CD4-positive, alpha-beta T cell (primary cell): ENCODE measurements around the gene GLRX. TPM values are rescaled to one million over a fixed set of nuclear protein-coding genes. Genes with fewer than 3 reads are reported as not detected.

Experiments
- ATAC-seq: fragments of 200-7000 bp; cut with Tn5 transposase; one replicate; pipeline ENCODE4 v1.10.0; 2022; ENCODE audit warnings: mild to moderate bottlenecking; ENCODE audit not compliant: poor library complexity
- CTCF ChIA-PET: fragments of 350-600 bp; sonication (Branson Sonifier 250); formaldehyde crosslinking; loops from one replicate; lab custom pipeline; 2021; ENCODE audit warnings: antibody characterized with exemption, inconsistent platforms; lab: Charles Lee
- POLR2A ChIA-PET: fragments of 350-600 bp; sonication (Branson Sonifier 250); formaldehyde crosslinking; loops from one replicate; lab custom pipeline; 2021; ENCODE audit warnings: antibody characterized with exemption, inconsistent platforms; lab: Charles Lee
- DNase-seq, 14 experiments: peaks; one replicate each; pipeline ENCODE4 v3.0.0-alpha.2; 2013 to 2020; ENCODE audit warnings: mixed read lengths in 2 of 14
- H3K27ac ChIP-seq, 2 donors: one replicate each; pipeline versions ENCODE4 v1.5.1 to v1.7.0; 2013; ENCODE audit warnings: low read length in 2 of 2, low read depth in 1 of 2, mild to moderate bottlenecking in 1 of 2
- H3K27me3 ChIP-seq, 2 experiments: 1 replicate in 1 of 2; 2 replicates in 1 of 2; pipeline versions ENCODE4 v1.6.1 to v1.7.0; 2013; ENCODE audit warnings: low read length in 2 of 2, control low read depth in 1 of 2, mild to moderate bottlenecking in 1 of 2, moderate library complexity in 1 of 2; ENCODE audit not compliant: insufficient read depth in 2 of 2, control insufficient read depth in 1 of 2
- H3K36me3 ChIP-seq: one replicate; pipeline ENCODE4 v1.6.1; 2013; ENCODE audit warnings: low read length, control low read depth; ENCODE audit not compliant: insufficient read depth
- H3K4me1 ChIP-seq: one replicate; pipeline ENCODE4 v1.6.1; 2013; ENCODE audit warnings: low read length, control low read depth; ENCODE audit not compliant: insufficient read depth
- H3K4me3 ChIP-seq: one replicate; pipeline ENCODE4 v1.5.1; 2013; ENCODE audit warnings: mild to moderate bottlenecking, low read length, moderate library complexity
- H3K9me3 ChIP-seq, 2 experiments: 1 replicate in 1 of 2; 2 replicates in 1 of 2; pipeline versions ENCODE4 v1.6.1 to v1.7.0; 2013; ENCODE audit warnings: low read length in 2 of 2, mild to moderate bottlenecking in 2 of 2, control low read depth in 1 of 2, moderate library complexity in 1 of 2; ENCODE audit not compliant: control insufficient read depth in 1 of 2, insufficient read depth in 1 of 2
- H3K27ac Mint-ChIP-seq: one replicate; pipeline ENCODE4 v1.8.0; 2020; ENCODE audit warnings: mixed read lengths
- H3K27me3 Mint-ChIP-seq: one replicate; pipeline ENCODE4 v1.8.0; 2021; ENCODE audit warnings: mixed read lengths
- H3K36me3 Mint-ChIP-seq: one replicate; pipeline ENCODE4 v1.8.0; 2021; ENCODE audit warnings: low read depth, mixed read lengths
- H3K4me1 Mint-ChIP-seq: one replicate; pipeline ENCODE4 v1.8.0; 2021; ENCODE audit warnings: low read depth, mixed read lengths
- H3K4me3 Mint-ChIP-seq: one replicate; pipeline ENCODE4 v1.8.0; 2020; ENCODE audit warnings: mild to moderate bottlenecking, mixed read lengths
- H3K9me3 Mint-ChIP-seq: one replicate; pipeline ENCODE4 v1.8.0; 2020; ENCODE audit warnings: mixed read lengths
- intact Hi-C, 2 experiments: fragments of 100-400 bp; cut with DNase I in 1 of 2; cut with micrococcal nuclease in 1 of 2; formaldehyde crosslinking; loops; one replicate each; pipeline versions ENCODE4 v1.15.1 to v1.9.0; 2023 to 2025; cut with DNase I, micrococcal nuclease
- total RNA-seq, 174 experiments: library from RNA in 2 of 174; stranded (reverse) in 2 of 174; gene quantifications; one replicate each; pipeline ENCODE4 v1.2.3 and lab custom pipeline; 2021 to 2026
- TF ChIP-seq, protein P1 (sequence below): fragments of 200-600 bp; IDR thresholded peaks from one replicate; pipeline ENCODE4 v1.8.0; 2022; ENCODE audit warnings: antibody characterized with exemption, mild to moderate bottlenecking

Gene GLRX
- total RNA-seq, 2 experiments from 2014 or later, result 16.9 to 18.7 TPM

DNA sequence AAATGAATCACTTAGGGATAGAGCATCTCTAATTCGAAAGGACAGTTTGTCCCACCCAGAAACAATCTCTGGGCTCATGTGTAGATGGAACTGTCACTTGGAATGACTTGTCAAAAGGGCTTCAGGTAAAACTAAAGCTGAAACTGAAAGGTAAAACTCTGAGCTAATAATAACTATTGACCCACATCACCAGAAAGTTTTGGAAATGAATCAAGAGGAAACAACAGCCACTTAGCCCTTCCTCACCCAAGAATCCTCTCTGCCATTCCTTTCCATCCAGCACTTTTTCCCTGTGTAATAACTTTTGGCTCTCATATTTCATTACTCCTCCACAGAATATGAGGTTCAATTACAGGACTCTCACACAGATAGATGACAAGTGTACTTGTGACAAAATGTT lies 14.0 kb upstream of the GLRX start:
- peak overlapping the region; percentile 79 for H3K27ac Mint-ChIP-seq
- no peaks in the 10 kb centered on the region for H3K9me3 Mint-ChIP-seq
- POLR2A ChIA-PET, result interaction anchor here (1.1 to 6.7 kb wide), 2 partner anchors 14 to 24 kb away, joined by 6 to 96 read pairs; partner anchors contain the start of gene GLRX
- Histone ChIP-seq H3K36me3 (no peaks in the 10 kb centered on the region), H3K27ac (peak overlapping the region; percentile 23 to 37), H3K4me3 (no peak overlapping the region), H3K9me3 (no peaks in the 10 kb centered on the region), H3K4me1 (peaks cover 32% of the 10 kb centered on the region), H3K27me3 (no peaks in the 10 kb centered on the region)
- no peak for ATAC-seq
- intact Hi-C loops, result loop anchor here in 1 of 2 experiments (2.0 kb wide), 1 partner anchor 14 kb away; the partner anchor contains the start of gene GLRX
- DNase-seq, result no peak
- CTCF ChIA-PET, result interaction anchor here (0.6 to 4.5 kb wide), 8 partner anchors 10 to 499 kb away, joined by 3 to 35 read pairs (median 4); partner anchors contain the start of gene GLRX
- no peaks in the 10 kb centered on the region for H3K36me3 Mint-ChIP-seq
- H3K27me3 Mint-ChIP-seq, result no peaks in the 10 kb centered on the region
- TF ChIP-seq, protein P1, sequence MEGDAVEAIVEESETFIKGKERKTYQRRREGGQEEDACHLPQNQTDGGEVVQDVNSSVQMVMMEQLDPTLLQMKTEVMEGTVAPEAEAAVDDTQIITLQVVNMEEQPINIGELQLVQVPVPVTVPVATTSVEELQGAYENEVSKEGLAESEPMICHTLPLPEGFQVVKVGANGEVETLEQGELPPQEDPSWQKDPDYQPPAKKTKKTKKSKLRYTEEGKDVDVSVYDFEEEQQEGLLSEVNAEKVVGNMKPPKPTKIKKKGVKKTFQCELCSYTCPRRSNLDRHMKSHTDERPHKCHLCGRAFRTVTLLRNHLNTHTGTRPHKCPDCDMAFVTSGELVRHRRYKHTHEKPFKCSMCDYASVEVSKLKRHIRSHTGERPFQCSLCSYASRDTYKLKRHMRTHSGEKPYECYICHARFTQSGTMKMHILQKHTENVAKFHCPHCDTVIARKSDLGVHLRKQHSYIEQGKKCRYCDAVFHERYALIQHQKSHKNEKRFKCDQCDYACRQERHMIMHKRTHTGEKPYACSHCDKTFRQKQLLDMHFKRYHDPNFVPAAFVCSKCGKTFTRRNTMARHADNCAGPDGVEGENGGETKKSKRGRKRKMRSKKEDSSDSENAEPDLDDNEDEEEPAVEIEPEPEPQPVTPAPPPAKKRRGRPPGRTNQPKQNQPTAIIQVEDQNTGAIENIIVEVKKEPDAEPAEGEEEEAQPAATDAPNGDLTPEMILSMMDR, result no peak
- peak overlapping the region; percentile 83 for H3K4me3 Mint-ChIP-seq
- peaks cover 54% of the 10 kb centered on the region for H3K4me1 Mint-ChIP-seq

DNA sequence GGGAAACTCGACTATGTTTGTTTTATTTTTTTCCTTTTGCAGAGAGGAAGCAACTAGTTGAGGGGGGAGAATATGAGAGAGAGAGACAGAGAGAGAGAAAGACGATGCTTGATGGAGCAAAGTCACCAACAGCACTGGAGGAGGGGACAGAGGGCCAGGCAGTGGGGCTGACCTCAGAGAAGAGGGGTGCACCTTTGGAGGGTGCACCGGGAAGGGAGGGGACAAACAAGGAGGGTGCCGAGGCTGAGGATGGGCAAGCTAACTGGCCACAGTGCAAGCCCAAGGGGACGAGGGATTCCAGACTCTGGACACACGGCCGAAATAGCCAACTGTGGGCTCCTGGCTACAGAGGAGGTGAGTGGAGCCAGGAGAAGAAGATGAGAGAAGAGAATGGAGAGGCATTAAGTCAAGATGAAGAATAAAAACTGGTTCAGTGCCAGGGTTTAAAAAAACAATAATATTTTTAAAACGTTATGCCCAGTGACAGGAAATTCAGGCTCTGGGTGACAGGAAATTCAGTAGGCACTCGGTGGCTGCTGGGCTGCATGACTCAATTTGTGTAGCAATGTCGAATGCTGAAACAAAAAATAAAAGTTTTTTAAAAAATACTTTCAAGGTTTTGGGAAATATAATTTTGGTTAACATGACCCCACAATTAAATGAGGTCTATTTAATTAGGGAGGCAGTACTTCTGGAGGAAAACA lies 13.3 kb upstream of the GLRX start:
- ATAC-seq (peak; percentile 37), DNase-seq (peak in 10 of 14 experiments; percentile 38 to 70 (median 56))
- H3K4me1 ChIP-seq, result peaks cover 32% of the 10 kb centered on the region
- H3K36me3 ChIP-seq, result no peaks in the 10 kb centered on the region
- H3K27ac ChIP-seq, result peak overlapping the region; percentile 66 to 79
- peak overlapping the region; percentile 83 for H3K4me3 Mint-ChIP-seq
- no peaks in the 10 kb centered on the region for H3K36me3 Mint-ChIP-seq
- H3K4me3 ChIP-seq, result peak overlapping the region; percentile 71
- H3K9me3 Mint-ChIP-seq, result no peaks in the 10 kb centered on the region
- peaks cover 54% of the 10 kb centered on the region for H3K4me1 Mint-ChIP-seq
- intact Hi-C loops, result loop anchor here in 1 of 2 experiments (1.0 to 2.0 kb wide), 2 partner anchors 11 to 13 kb away; partner anchors contain the start of gene GLRX
- POLR2A ChIA-PET, result interaction anchor here (1.1 to 6.7 kb wide), 6 partner anchors 13 to 281 kb away, joined by 5 to 96 read pairs (median 8); partner anchors contain the start of genes ARSK, GLRX and SKIC3
- H3K27me3 ChIP-seq, result no peaks in the 10 kb centered on the region
- TF ChIP-seq, protein P1, result no peak
- CTCF ChIA-PET, result interaction anchor here (1.1 to 4.5 kb wide), 7 partner anchors 8 to 191 kb away, joined by 3 to 35 read pairs (median 7); partner anchors contain the start of gene GLRX
- H3K27ac Mint-ChIP-seq, result peak overlapping the region; percentile 79
- H3K27me3 Mint-ChIP-seq, result no peaks in the 10 kb centered on the region
- no peaks in the 10 kb centered on the region for H3K9me3 ChIP-seq

DNA sequence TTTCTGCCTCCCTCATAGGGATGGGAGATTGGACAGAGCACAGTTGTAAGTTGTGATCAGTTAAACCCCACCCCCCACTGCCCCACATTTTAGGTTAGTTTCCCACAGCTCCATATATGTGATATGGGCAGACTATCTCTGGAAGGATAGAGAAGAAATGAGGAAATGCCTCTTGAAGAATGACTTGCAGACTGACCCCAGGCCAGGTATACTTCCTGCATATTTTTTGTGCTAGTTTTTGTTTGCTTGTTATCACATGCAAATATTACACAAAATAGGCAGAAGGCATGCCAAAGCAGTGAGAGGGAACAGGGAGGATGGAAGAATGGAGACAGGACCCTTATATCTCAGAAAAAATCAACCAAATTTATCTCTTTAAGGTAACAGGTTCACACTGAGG lies 10.1 kb upstream of the GLRX start:
- peak overlapping the region; percentile 79 for H3K27ac Mint-ChIP-seq
- peaks cover 38% of the 10 kb centered on the region for H3K4me1 ChIP-seq

More for the DNA sequence above, 10.1 kb upstream of the GLRX start:
- Mint-ChIP-seq H3K4me1 (peaks cover 55% of the 10 kb centered on the region), H3K36me3 (no peaks in the 10 kb centered on the region), H3K27me3 (no peaks in the 10 kb centered on the region), H3K4me3 (peak overlapping the region; percentile 84), H3K9me3 (no peaks in the 10 kb centered on the region)
- no peak overlapping the region for H3K27ac ChIP-seq
- POLR2A ChIA-PET, result interaction anchor here (1.8 to 2.7 kb wide), 2 partner anchors 10 to 15 kb away, joined by 5 to 18 read pairs; partner anchors contain the start of gene GLRX
- DNase-seq (no peak), ATAC-seq (no peak)
- no peaks in the 10 kb centered on the region for H3K27me3 ChIP-seq
- no peaks in the 10 kb centered on the region for H3K9me3 ChIP-seq
- H3K4me3 ChIP-seq, result no peak overlapping the region
- CTCF ChIA-PET, result interaction anchor here (0.9 to 3.0 kb wide), 2 partner anchors 9 to 51 kb away, joined by 3 to 17 read pairs; no protein-coding TSS in a partner anchor
- TF ChIP-seq, protein P1, result no peak
- intact Hi-C loops, result no loop called here
- H3K36me3 ChIP-seq, result no peaks in the 10 kb centered on the region
